Stimulated activated naive CD8-positive, alpha-beta T cell treated with anti-CD3 and anti-CD28 coated beads, Interleukin-15, amount 100 ng/mL, for 72 hours (primary cell): ENCODE results near the gene BABAM1.

Experiments used
- ATAC-seq: fragments of 150-1000 bp; cut with Tn5 transposase; 2 replicates; pipeline ENCODE4 v1.10.0; 2021; ENCODE audit warnings: mild to moderate bottlenecking, moderate library complexity
- DNase-seq, 2 donors: peaks; one replicate each; pipeline ENCODE4 v3.0.0; 2021 to 2022
- H3K27ac Mint-ChIP-seq, 2 donors: one replicate each; pipeline ENCODE4 v1.8.0; 2022; ENCODE audit warnings: mild to moderate bottlenecking in 2 of 2, mixed read lengths in 2 of 2, moderate library complexity in 2 of 2
- H3K27me3 Mint-ChIP-seq: one replicate; pipeline ENCODE4 v1.8.0; 2022; ENCODE audit warnings: mixed read lengths
- H3K4me1 Mint-ChIP-seq: one replicate; pipeline ENCODE4 v1.8.0; 2022; ENCODE audit warnings: mild to moderate bottlenecking, mixed read lengths
- H3K4me3 Mint-ChIP-seq, 2 donors: one replicate each; pipeline ENCODE4 v1.8.0; 2022; ENCODE audit warnings: mild to moderate bottlenecking in 2 of 2, mixed read lengths in 2 of 2, moderate library complexity in 1 of 2
- H3K9me3 Mint-ChIP-seq, 2 donors: one replicate each; pipeline ENCODE4 v1.8.0; 2022; ENCODE audit warnings: mixed read lengths in 2 of 2

The BABAM1 gene

GRCh38 chr19:17303940-17304267 is 36.7 kb downstream of the BABAM1 start:
- Mint-ChIP-seq H3K4me1 (peaks cover 57% of the 10 kb centered on the region), H3K27ac (no peak overlapping the region), H3K27me3 (no peaks in the 10 kb centered on the region), H3K4me3 (peak overlapping the region; percentile 68 to 79), H3K9me3 (no peaks in the 10 kb centered on the region)
- ATAC-seq (no peak), DNase-seq (no peak)

GRCh38 chr19:17304386-17305215 is 37.4 kb downstream of the BABAM1 start:
- H3K9me3 Mint-ChIP-seq, result no peaks in the 10 kb centered on the region
- H3K27ac Mint-ChIP-seq, result peak overlapping the region in 1 of 2 donors; percentile 23
- ATAC-seq (no peak), DNase-seq (no peak)
- peak overlapping the region; percentile 88 to 91 for H3K4me3 Mint-ChIP-seq
- H3K4me1 Mint-ChIP-seq, result peaks cover 64% of the 10 kb centered on the region
- no peaks in the 10 kb centered on the region for H3K27me3 Mint-ChIP-seq

GRCh38 chr19:17305216-17305516 is 37.9 kb downstream of the BABAM1 start:
- no peaks in the 10 kb centered on the region for H3K9me3 Mint-ChIP-seq
- H3K27me3 Mint-ChIP-seq, result no peaks in the 10 kb centered on the region
- H3K4me3 Mint-ChIP-seq, result peak overlapping the region; percentile 88 to 91
- H3K27ac Mint-ChIP-seq, result peak overlapping the region in 1 of 2 donors; percentile 97
- peaks cover 66% of the 10 kb centered on the region for H3K4me1 Mint-ChIP-seq
- DNase-seq (no peak), ATAC-seq (no peak)

GRCh38 chr19:17305517-17306284 is 38.5 kb downstream of the BABAM1 start, which contains the start of gene MRPL34:
Gene MRPL34 (plus strand): TSS chr19:17305872. CDS start chr19:17305893, 21 bp downstream.
- peak within 1 kb of the TSS; percentile 86 to 97 for H3K27ac Mint-ChIP-seq
- H3K27me3 Mint-ChIP-seq, result no peaks in the 10 kb centered on the region
- peaks cover 72% of the 10 kb centered on the region for H3K4me1 Mint-ChIP-seq
- peak; percentile 97 to 99 for DNase-seq
- no peaks in the 10 kb centered on the region for H3K9me3 Mint-ChIP-seq
- peak within 1 kb of the TSS; percentile 88 to 91 for H3K4me3 Mint-ChIP-seq
- ATAC-seq, result peak; percentile 83

- Mint-ChIP-seq H3K4me1 (peaks cover 76% of the 10 kb centered on the region), H3K4me3 (peak overlapping the region; percentile 88 to 91), H3K9me3 (no peaks in the 10 kb centered on the region), H3K27ac (peak overlapping the region; percentile 86 to 97), H3K27me3 (no peaks in the 10 kb centered on the region)
- DNase-seq (no peak), ATAC-seq (no peak)
These were observed 39.1 kb downstream of the BABAM1 start for GRCh38 chr19:17306285-17306714.

- ATAC-seq (no peak), DNase-seq (no peak)
- peaks cover 76% of the 10 kb centered on the region for H3K4me1 Mint-ChIP-seq
- no peak overlapping the region for H3K27ac Mint-ChIP-seq
- H3K4me3 Mint-ChIP-seq, result peak overlapping the region; percentile 25 to 39
- H3K27me3 Mint-ChIP-seq, result no peaks in the 10 kb centered on the region
- no peaks in the 10 kb centered on the region for H3K9me3 Mint-ChIP-seq
These were observed 40.7 kb downstream of the BABAM1 start for GRCh38 chr19:17307876-17308377.

GRCh38 chr19:17309198-17309964 is 42.1 kb downstream of the BABAM1 start, which contains the start of gene DDA1:
Gene DDA1 (plus strand): TSS chr19:17309563. CDS start chr19:17309655, 92 bp downstream.
- DNase-seq, result peak; percentile 98 to 99
- H3K27me3 Mint-ChIP-seq, result no peaks in the 10 kb centered on the region
- peaks cover 70% of the 10 kb centered on the region for H3K4me1 Mint-ChIP-seq
- no peaks in the 10 kb centered on the region for H3K9me3 Mint-ChIP-seq
- peak; percentile 82 for ATAC-seq
- peak within 1 kb of the TSS; percentile 98 to 99 for H3K4me3 Mint-ChIP-seq
- peak within 1 kb of the TSS; percentile 98 to 99 for H3K27ac Mint-ChIP-seq

- DNase-seq, result no peak
- H3K4me1 Mint-ChIP-seq, result peaks cover 65% of the 10 kb centered on the region
- peak overlapping the region; percentile 98 to 99 for H3K27ac Mint-ChIP-seq
- H3K9me3 Mint-ChIP-seq, result no peaks in the 10 kb centered on the region
- no peaks in the 10 kb centered on the region for H3K27me3 Mint-ChIP-seq
- ATAC-seq, result no peak
- peak overlapping the region; percentile 98 to 99 for H3K4me3 Mint-ChIP-seq
These were observed 42.8 kb downstream of the BABAM1 start for GRCh38 chr19:17309965-17310461.

- peak overlapping the region; percentile 3 to 53 for H3K4me3 Mint-ChIP-seq
- H3K9me3 Mint-ChIP-seq, result no peaks in the 10 kb centered on the region
- H3K27ac Mint-ChIP-seq, result peak overlapping the region; percentile 48 to 69
- H3K4me1 Mint-ChIP-seq, result peaks cover 64% of the 10 kb centered on the region
- H3K27me3 Mint-ChIP-seq, result no peaks in the 10 kb centered on the region
- ATAC-seq (no peak), DNase-seq (no peak)
These were observed 44.4 kb downstream of the BABAM1 start for GRCh38 chr19:17311455-17312188.

- Mint-ChIP-seq H3K4me1 (peaks cover 56% of the 10 kb centered on the region), H3K27ac (peak overlapping the region; percentile 48 to 65), H3K9me3 (no peaks in the 10 kb centered on the region), H3K4me3 (no peak overlapping the region), H3K27me3 (no peaks in the 10 kb centered on the region)
- ATAC-seq, result no peak
- no peak for DNase-seq
These were observed 45.2 kb downstream of the BABAM1 start for GRCh38 chr19:17312189-17313113.

- Mint-ChIP-seq H3K9me3 (no peaks in the 10 kb centered on the region), H3K27ac (no peak overlapping the region), H3K4me1 (peaks cover 44% of the 10 kb centered on the region), H3K4me3 (no peak overlapping the region), H3K27me3 (no peaks in the 10 kb centered on the region)
- DNase-seq, result no peak
- ATAC-seq, result no peak
These were observed 46.9 kb downstream of the BABAM1 start for GRCh38 chr19:17314007-17314593.

- H3K4me3 Mint-ChIP-seq, result no peak overlapping the region
- no peaks in the 10 kb centered on the region for H3K27me3 Mint-ChIP-seq
- ATAC-seq (no peak), DNase-seq (no peak)
- H3K4me1 Mint-ChIP-seq, result peaks cover 25% of the 10 kb centered on the region
- H3K27ac Mint-ChIP-seq, result no peak overlapping the region
- no peaks in the 10 kb centered on the region for H3K9me3 Mint-ChIP-seq
These were observed 51.7 kb downstream of the BABAM1 start for GRCh38 chr19:17318966-17319365.

GRCh38 chr19:17319473-17320238 is 52.4 kb downstream of the BABAM1 start:
- no peaks in the 10 kb centered on the region for H3K27me3 Mint-ChIP-seq
- no peaks in the 10 kb centered on the region for H3K9me3 Mint-ChIP-seq
- DNase-seq, result no peak
- H3K4me3 Mint-ChIP-seq, result no peak overlapping the region
- H3K27ac Mint-ChIP-seq, result peak overlapping the region in 1 of 2 donors; percentile 12
- H3K4me1 Mint-ChIP-seq, result peaks cover 20% of the 10 kb centered on the region
- no peak for ATAC-seq
